GM19467 (cell line): ENCODE data around the gene TGFB1.
A peak's percentile ranks its signal among the peaks of the same experiment; 100 is the strongest.
"Not testable (repeated sequence)": the region's sequence is repeated elsewhere in the genome, so short reads cannot be mapped to it uniquely, and the experiment has no call there.

Experiments used
- ATAC-seq: cut with Tn5 transposase; IDR thresholded peaks from one replicate; pipeline ENCODE4 v1.9.1; 2021; ENCODE audit warnings: mild to moderate bottlenecking, moderate library complexity; ENCODE audit not compliant: unreplicated experiment

TGFB1 gene

DNA sequence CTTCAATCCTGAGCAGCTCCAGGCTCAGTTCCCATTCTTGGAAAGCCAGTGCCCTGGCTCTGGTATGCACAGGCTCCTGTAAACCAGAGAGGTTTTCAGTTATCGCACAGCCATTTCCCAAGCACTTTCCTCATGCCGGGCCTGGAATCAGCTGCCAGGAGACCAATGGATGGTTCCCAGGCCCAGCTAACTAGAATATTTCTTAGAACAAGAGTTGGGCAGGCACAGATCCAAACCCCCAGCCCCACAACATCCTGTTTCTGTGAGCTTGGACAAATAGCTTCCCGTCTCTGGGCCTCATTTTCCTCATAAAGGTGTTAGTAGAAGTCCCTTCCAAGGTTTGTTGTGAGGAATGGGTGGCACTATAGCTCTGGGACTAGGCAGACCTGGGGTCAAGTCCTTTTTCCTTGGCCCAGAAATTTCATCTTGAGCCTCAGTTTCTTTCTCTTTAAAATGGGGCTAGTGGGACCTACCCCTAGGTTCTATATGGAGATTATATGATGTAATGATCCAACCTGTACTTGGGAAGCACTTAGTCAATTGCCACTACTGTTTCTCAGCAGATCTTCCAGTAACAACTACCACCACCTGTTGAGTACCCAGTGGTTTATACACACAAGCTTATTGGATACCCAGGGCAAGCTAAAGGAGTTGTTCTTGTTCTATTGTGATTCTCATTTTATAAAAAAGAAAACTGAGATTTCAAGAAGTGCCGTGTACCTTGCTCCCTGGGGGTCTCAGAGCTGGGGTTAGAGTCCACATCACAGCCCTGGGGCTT lies 48.8 kb downstream of the TGFB1 start:
- ATAC-seq: no peak

DNA sequence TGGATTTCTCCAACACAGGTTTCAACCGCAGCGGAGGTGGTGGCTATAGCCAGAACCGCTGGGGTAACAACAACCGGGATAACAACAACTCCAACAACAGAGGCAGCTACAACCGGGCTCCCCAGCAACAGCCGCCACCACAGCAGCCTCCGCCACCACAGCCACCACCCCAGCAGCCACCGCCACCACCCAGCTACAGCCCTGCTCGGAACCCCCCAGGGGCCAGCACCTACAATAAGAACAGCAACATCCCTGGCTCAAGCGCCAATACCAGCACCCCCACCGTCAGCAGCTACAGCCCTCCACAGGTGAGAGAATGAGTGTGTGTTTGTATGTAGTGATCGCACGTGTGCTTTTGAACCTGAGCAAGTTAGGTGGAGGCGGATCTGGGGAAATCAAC lies 49.8 kb downstream of the TGFB1 start:
- ATAC-seq: no peak

DNA sequence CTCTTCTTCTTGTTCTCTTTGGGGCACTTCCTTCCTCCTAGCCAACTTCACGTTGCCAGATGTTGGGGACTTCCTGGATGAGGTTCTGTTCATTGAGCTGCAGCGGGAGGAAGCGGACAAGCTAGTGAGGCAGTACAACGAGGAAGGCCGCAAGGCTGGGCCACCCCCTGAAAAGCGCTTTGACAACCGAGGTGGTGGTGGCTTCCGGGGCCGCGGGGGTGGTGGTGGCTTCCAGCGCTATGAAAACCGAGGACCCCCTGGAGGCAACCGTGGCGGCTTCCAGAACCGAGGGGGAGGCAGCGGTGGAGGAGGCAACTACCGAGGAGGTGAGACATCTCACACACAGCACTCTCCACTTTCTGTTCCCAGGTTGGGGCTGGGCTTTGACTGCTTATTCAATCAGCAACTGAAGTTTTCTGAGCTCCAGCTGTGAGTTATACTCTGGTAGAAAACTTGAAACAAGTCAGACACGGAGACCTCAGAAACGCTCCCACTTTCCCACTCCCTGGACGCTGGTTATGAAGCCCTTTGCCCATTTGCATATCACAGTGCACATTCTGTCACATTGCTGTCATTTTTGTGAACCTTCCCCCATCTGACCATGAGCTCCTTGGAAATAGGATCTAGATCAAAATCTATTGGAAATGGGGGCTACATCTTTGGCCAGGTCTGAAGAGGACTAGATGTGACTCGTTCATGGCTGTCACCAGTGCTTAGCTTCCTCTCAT lies 50.9 kb downstream of the TGFB1 start:
- ATAC-seq: no peak

DNA sequence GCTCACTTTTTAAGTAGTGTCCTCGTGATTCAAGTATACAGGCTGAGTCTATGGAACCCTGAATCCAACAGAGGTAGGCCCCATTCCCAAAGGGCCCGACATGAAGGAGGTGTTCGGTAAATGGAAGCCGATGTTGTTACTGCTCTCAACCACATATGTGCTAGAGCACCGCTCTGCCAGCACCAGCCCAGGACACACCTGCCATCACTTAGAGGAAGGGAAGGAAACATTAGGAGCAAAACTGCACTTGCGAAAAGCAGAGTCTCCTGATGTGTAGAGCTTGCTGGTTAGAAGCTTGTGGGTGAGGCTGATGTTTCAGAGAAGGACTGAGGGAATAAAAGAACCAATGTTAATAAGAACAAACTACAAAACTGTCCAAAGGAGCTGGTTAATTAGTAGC lies 53.2 kb downstream of the TGFB1 start:
- no peak for ATAC-seq

DNA sequence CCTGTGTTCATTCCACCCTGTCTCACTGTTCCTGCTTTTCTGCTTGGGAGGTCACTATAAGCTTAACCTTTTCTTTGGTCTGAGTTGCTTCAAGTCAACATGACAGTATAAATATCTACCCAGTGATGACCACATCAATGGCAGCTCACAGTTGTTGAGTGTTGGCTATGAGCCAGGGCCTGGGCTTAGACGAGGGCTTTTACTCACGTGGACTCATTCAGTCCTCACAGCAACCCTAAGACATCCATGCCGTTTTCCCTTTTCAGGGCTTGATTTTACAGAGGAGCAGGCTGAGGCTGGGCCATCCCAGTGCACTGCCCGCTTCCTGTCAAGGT lies 54.0 kb downstream of the TGFB1 start:
- no peak for ATAC-seq

DNA sequence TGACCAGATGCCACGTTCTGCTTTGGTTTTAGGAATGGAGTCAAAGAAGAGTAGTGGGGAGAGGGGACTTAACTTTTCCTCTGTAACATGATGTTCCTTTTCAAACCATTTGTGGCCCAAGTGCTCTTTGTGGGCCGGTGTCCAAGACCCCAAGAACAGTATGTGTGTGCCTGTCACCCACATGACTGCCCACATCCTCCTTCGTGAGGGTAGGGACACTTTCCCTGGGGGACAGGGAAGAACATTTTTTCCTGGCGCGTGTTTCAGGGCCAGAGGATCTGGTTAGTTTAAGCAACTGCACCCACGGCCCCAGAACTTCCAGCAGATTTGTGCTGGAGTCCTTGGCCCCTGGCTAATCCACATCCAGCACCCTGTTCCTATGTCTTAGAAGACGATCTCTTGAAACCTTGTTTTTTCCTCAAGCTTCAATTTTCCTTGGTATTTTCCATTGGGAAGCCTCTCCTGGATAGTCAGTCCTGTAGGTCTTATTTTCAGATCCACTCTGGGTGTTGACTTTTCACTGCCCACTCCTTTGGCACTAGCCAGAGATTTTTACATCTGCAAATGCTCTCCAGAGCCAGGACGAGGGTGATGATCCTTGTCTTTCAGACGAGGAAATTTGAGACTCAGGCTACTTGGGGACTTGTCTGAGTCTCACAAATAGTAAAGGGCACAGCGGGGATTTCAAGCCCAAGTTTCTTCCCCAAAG lies 54.5 kb downstream of the TGFB1 start:
- ATAC-seq: no peak

DNA sequence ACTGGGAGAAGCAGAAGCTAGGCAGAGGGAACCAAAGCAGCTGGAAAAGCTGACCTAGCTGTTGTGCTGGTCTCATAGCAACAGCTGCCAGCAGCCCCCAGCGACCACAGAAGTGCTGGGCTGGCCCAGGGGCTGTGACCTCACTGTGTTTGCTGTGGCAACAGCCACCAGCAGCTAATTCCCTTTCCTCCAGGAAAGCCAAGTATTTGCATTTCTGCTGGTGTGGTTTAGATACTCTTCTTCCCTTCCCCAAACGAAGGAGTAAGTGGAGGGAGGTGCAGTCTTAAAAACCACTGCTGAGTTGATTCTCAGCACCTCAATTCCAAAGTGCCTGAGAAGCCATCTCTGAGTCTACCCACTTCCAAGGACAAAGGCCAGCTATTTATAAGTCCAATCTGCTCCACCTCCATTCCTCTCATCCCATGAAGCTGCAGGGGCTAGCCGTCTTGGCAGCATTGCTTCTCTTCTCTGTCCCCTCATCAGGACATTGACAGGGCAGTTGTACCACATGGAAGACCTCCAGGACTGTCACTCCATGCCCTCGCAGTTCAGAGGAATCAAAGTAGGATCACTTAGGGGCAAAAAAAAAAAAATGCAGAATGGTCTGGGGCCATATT lies 55.3 kb downstream of the TGFB1 start:
- no peak for ATAC-seq

DNA sequence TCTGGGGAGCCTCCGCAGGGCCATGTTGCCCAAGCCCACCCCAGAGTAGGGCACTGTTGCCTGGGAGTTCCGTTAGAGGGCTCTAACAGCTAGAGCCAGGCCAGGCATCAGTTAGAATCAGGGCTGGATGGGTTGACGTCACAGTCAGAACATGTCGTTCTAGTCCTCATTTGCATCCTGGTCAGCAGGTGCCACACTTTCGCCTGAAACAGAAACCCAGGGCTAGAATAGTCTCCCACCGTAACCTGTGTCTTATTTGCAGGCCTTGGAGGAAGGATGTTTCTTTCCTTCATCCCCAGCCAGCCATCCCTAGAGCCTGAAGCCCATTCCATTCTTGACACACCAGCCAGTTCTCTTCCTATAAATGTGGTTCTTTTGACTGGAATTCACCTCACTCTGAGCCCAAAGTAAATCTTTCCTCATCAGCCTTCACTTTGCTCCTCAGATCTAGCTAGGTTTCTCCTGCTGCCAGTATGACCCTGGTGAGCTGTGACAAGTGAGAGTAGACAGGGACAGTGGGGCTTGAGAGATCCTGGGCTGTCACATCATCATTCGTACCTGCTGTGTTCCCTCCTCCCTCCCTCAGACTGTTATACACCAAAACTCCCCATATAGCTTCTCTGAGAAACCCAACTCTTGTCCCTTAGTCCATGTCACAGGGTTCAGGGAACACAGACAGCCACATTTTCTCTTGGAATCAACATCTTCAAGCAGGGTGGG lies 55.9 kb downstream of the TGFB1 start:
- ATAC-seq: peak; percentile 74

DNA sequence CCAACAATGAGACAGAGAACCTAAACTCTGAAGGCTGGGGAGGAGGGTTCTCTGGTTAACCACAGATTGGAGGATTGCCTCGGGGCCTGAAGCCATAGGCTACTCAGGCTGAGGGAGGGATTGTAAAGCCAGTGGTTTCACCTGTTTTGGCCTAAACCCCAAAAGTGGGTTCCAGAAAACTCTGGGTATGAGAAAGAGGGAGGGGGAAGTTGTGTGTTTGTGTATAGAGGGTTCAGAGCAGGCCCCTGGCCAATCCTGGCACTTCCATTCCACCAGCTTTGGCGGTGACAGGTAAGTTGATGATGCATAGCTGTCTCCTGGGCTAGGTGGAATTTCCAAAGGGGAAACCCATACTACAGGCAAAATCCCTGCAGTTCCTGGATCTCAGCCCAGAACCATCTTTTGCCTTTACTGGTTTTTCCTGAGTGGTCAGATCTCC lies 57.3 kb downstream of the TGFB1 start:
- no peak for ATAC-seq

DNA sequence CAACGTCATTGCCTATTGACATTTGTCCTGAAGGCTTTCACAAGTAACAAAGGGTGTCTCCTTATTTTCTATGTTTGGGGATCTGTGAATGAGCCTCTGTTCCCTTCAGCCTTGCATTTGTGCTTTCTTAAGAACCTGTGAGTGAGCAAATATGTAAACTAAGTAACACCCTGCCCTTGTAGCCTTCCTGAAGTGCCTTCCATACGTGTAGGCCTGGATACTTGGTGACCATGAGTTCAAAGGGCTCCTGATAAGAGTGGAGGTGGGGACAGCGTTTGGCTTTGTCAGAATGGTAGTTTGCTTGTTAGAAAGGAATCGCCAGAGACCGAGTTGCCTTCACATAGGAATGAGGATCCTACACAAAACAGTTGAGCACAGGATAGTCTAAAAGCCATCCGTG lies 58.2 kb downstream of the TGFB1 start:
- no peak for ATAC-seq

DNA sequence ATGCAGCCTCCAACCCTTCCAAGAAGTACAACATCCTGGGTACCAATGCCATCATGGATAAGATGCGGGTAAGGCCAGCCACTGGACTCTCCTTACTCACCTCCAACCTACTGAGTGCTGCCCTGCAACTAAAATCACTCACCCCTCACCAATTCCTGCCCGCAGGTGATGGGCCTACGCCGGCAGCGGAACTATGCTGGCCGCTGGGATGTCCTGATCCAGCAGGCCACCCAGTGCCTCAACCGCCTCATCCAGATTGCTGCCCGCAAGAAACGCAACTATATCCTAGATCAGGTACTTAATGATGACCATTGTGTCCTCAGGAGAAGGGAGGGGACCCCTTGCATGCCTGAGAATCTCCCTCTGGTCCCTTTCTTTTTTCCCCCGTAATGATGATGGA lies 59.3 kb downstream of the TGFB1 start:
- no peak for ATAC-seq

DNA sequence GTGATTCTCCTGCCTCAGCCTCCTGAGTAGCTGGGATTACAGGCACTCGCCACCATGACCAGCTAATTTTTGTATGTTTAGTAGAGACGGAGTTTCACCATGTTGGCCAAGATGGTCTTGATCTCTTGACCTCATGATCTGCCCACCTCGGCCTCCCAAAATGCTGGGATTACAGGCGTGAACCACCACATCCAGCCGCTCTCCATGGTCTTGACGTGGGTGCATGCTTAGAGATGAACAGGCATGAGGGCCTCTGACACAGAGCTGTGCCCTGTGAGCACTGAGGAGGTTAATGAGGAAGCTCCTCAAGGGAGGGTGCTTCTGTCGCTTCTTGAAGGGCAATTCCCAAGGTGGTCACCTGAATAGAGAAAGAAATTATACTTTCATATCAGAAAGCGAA lies 63.9 kb downstream of the TGFB1 start:
- ATAC-seq: not testable (repeated sequence)

DNA sequence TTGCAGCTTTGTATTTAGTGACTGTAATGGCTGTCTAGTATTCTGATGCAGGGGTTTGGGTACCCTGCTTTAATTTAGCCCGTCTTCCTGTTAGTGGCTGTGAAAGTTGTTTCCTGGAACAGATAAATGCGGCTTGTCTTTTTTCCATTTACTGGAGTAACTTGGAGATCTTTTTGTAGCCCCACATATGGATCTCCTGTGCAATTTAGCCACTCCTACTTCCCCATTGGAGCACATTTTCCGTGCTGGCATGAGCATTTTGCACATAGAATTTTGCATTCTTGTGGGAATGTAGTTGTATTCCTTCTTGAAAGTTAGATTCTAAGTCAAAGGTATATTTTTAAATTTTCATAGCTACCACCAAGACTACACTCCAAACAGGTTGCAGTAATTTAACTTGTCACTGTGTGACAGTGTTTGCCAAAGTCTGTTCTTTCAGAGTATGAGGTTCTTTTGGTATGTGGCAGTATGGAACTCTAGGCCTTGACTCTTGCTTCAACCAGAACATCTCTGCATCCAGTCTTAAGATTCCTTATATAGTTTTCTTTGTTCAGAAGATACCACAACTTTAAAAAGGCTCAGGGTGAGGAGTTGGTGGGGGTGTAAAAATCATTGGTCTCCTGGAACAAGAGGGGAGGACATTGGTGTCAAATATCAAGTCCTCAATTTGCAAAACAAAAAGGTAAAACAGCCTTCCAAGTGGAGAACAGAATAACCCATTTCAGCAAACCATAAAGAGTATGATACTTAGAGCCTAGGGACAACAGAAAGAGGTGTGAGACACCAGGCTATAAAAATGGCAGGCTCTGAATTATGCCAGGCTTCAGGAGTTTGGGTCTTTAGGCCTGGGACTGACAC lies 64.8 kb downstream of the TGFB1 start:
- no peak for ATAC-seq
